ENCODE data around the gene CDH23. TPM values are rescaled to one million over a fixed set of nuclear protein-coding genes. Genes with fewer than 3 reads are reported as not detected.
A peak's percentile ranks its signal among the peaks of the same experiment; 100 is the strongest.

Gene CDH23
- total and polyA plus RNA-seq, 9 of the 15 experiments (the other 6 are each of a cell fraction or from before 2014, with no cell fraction given), result 0.18 to 1.2 (median 0.47) TPM

DNA sequence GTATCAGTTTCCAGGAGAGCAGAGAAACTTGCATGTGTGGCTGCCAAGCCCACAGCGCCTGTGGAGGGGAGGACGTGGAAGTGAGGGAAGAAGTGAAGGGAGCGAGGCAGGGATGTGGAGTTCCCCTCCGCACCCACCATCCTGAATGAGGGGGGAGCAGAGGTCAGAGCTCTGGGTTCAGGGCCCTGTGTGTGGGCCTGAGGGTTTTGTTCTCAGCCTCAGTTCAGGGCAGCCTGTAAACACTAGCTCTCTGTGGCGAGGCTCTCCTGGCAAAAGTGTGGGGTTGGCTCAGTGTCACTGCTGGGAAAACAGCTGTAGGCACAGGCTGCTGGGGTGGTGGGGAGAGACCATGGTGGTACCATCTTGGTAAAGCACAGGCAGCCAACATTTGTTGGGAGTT is 214.4 kb downstream of the CDH23 start (continued):
- TF ChIP-seq, protein P1, sequence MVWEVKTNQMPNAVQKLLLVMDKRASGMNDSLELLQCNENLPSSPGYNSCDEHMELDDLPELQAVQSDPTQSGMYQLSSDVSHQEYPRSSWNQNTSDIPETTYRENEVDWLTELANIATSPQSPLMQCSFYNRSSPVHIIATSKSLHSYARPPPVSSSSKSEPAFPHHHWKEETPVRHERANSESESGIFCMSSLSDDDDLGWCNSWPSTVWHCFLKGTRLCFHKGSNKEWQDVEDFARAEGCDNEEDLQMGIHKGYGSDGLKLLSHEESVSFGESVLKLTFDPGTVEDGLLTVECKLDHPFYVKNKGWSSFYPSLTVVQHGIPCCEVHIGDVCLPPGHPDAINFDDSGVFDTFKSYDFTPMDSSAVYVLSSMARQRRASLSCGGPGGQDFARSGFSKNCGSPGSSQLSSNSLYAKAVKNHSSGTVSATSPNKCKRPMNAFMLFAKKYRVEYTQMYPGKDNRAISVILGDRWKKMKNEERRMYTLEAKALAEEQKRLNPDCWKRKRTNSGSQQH (CRISPR knock-in tag; IDR thresholded peaks at IDR 0.05), result no peak
- no peak for TF ChIP-seq ZNF134 (CRISPR knock-in tag; conservative IDR thresholded peaks at IDR 0.05)
- TF ChIP-seq ZNF507 (tag; conservative IDR thresholded peaks at IDR 0.05), result no peak
- TF ChIP-seq CBX1 (IDR thresholded peaks at IDR 0.05; ENCODE audit: low read depth), result no peak
- no peak for TF ChIP-seq MAZ (CRISPR knock-in tag; conservative IDR thresholded peaks at IDR 0.05 in 1 of 2, IDR thresholded peaks at IDR 0.05 in 1 of 2)
- no peak for TF ChIP-seq ELF4 (CRISPR knock-in tag; IDR thresholded peaks at IDR 0.05)
- TF ChIP-seq LARP7 (IDR thresholded peaks at IDR 0.05), result no peak

DNA sequence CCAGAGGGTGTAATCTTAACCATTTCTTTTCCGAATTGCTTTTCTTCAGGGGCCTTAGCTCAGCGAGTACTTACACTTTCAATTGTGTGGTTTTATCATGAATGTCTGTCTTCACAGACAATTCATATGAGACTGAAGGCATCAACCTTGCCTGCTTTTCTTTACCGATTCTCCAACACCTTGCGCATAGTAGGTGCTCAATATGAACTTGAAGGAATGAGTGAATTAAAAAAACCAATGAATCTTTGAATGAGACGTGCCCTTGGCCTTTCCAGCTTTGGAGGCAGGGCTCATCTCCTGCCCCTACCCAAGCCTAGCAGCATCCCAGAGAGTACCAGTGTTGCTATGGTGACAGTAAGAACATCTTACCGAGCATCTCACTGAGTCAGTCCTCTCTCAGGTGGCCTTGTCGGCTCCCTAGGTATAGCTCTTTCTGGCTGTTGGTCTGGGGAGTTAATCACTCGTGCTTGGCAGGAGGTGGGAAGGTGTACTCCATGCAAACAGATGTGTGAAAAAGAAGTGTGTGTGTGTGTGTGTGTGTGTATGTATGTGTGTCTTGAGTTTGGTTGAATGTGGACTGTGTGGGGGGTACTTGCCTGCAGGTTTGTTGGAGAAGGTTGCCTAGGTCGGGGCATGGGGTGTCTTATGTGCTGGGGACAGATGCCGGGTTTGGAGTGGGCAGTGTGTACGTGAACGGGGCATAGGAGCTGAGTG is 215.1 kb downstream of the CDH23 start:
- no peaks in the 10 kb centered on the region for H3K27me3 ChIP-seq (ENCODE audit: control insufficient read depth in 2 of 2, insufficient read depth in 2 of 2, low read length in 2 of 2)
- H3K36me3 ChIP-seq (ENCODE audit: control insufficient read depth, insufficient read depth, low read length), result no peaks in the 10 kb centered on the region
- CTCF ChIA-PET (ENCODE audit: low intra/inter-chr PET ratio), result no interaction called here
- H4K20me1 ChIP-seq (replicated peaks; ENCODE audit: control insufficient read depth, insufficient read depth, low read length), result no peaks in the 10 kb centered on the region
- no peak for DNase-seq (ENCODE audit: extremely low read depth in 1 of 4, low spot score in 3 of 4)
- POLR2A ChIA-PET, result interaction anchor here (0.6 to 2.1 kb wide), 2 partner anchors 11 to 18 kb away, joined by 3 to 11 read pairs; no protein-coding TSS in a partner anchor
- in situ Hi-C loops (cut with MboI) (no loop called here), intact Hi-C loops (cut with micrococcal nuclease) (loop anchor here (5.0 kb wide), 1 partner anchor 35 kb away; no protein-coding TSS in a partner anchor)
- peaks cover 16 to 30% of the 10 kb centered on the region in 2 experiments for H3K4me1 ChIP-seq (replicated peaks in 1 of 2; ENCODE audit: control insufficient read depth in 2 of 2, insufficient read depth in 2 of 2, low read length in 2 of 2)
- H3K79me2 ChIP-seq (ENCODE audit: control insufficient read depth, insufficient read depth, low read length), result no peaks in the 10 kb centered on the region
- FAIRE-seq, result peak; percentile 19
- no peaks in the 10 kb centered on the region for H3K9me1 ChIP-seq (ENCODE audit: control insufficient read depth, insufficient read depth, low read length)
- H3K9me3 ChIP-seq (replicated peaks; ENCODE audit: control insufficient read depth, insufficient read depth, low read depth, low read length), result no peaks in the 10 kb centered on the region
- H3K27ac ChIP-seq (ENCODE audit: extremely low read depth, low read depth, low read length), result no peak overlapping the region
- no peak overlapping the region for H3K4me3 ChIP-seq
- no peak for ATAC-seq
- 70% methylated on average over 12 of the region's 12 CpGs for WGBS (ENCODE audit: insufficient coverage, low coverage, missing lambda C conversion rate)
- no peak overlapping the region for H3K9ac ChIP-seq (ENCODE audit: insufficient read depth in 1 of 2, low read depth in 2 of 2, low read length in 2 of 2)
- no peak overlapping the region for H3K4me2 ChIP-seq (ENCODE audit: insufficient read depth, low read length)
- TF ChIP-seq BMI1 (IDR thresholded peaks at IDR 0.05; ENCODE audit: low read length) (0 out of 2 replicates have a peak, but pooled peaks have one; percentile 15), CTBP1 (IDR thresholded peaks at IDR 0.05; ENCODE audit: borderline replicate concordance) (peak; percentile 60; the same call in 1 of the 2 replicates), RFX1 (IDR thresholded peaks at IDR 0.05) (peak; percentile 90), KDM1A (IDR thresholded peaks at IDR 0.05) (peak; percentile 55 to 62; a peak in 3 of 4 replicates), ARHGAP35 (IDR thresholded peaks at IDR 0.05; ENCODE audit: partially characterized antibody) (peak; percentile 69), FIP1L1 (IDR thresholded peaks at IDR 0.05; ENCODE audit: low read depth, low read length, poor library complexity, severe bottlenecking) (no peak), HDAC1 (IDR thresholded peaks at IDR 0.05) (peak in 1 of 2 experiments; percentile 47; a peak in 1 of 4 replicates), ZKSCAN1 (IDR thresholded peaks at IDR 0.05; ENCODE audit: low read depth, low read length) (peak; percentile 97)
- TF ChIP-seq, protein P2, sequence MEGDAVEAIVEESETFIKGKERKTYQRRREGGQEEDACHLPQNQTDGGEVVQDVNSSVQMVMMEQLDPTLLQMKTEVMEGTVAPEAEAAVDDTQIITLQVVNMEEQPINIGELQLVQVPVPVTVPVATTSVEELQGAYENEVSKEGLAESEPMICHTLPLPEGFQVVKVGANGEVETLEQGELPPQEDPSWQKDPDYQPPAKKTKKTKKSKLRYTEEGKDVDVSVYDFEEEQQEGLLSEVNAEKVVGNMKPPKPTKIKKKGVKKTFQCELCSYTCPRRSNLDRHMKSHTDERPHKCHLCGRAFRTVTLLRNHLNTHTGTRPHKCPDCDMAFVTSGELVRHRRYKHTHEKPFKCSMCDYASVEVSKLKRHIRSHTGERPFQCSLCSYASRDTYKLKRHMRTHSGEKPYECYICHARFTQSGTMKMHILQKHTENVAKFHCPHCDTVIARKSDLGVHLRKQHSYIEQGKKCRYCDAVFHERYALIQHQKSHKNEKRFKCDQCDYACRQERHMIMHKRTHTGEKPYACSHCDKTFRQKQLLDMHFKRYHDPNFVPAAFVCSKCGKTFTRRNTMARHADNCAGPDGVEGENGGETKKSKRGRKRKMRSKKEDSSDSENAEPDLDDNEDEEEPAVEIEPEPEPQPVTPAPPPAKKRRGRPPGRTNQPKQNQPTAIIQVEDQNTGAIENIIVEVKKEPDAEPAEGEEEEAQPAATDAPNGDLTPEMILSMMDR (IDR thresholded peaks at IDR 0.05 in 2 of 3, conservative IDR thresholded peaks at IDR 0.05 in 1 of 3; ENCODE audit: insufficient read depth in 2 of 3, low read depth in 1 of 3, low read length in 3 of 3), result no peak
- H2AFZ ChIP-seq (ENCODE audit: low read depth, low read length), result no peak overlapping the region
- BruUV-seq (replicated peaks), result no TSS peak
